Endothelial cell of umbilical vein (primary cell): Measurements from ENCODE around the gene APP. TPM values are rescaled to one million over a fixed set of nuclear protein-coding genes. Genes with fewer than 3 reads are reported as not detected.

Experiments
- BruUV-seq: library from RNA; stranded (reverse); fragments of 400-500 nt; replicated peaks from 2 replicates; lab custom pipeline; 2021; lab: Mats Ljungman, UMichigan
- CTCF ChIA-PET: fragments of 300-600, 350-600 bp; sonication (Branson Sonifier 250); formaldehyde crosslinking; loops from one replicate; lab custom pipeline; 2021; ENCODE audit warnings: antibody characterized with exemption, inconsistent platforms; lab: Charles Lee
- POLR2A ChIA-PET: fragments of 300-600, 350-600 bp; sonication (Branson Sonifier 250); formaldehyde crosslinking; loops from one replicate; lab custom pipeline; 2021; ENCODE audit warnings: antibody characterized with exemption, inconsistent platforms; lab: Charles Lee
- DNase-seq: peaks from one replicate; pipeline ENCODE4 v3.0.0-alpha.2; 2011; ENCODE audit warnings: low read depth, low spot score
- FAIRE-seq: peaks from 2 replicates; lab custom pipeline; 2011; peaks lifted over from hg19 to GRCh38; lab: Jason Lieb, UNC
- H2AFZ ChIP-seq: 2 replicates; pipeline ENCODE4 v1.6.0; 2012; ENCODE audit warnings: low read depth, low read length, control low read depth, inconsistent platforms
- H3K27ac ChIP-seq: 2 replicates; pipeline ENCODE4 v1.5.1; 2011; ENCODE audit warnings: low read depth, mild to moderate bottlenecking, control low read depth, low read length, moderate library complexity; ENCODE audit not compliant: insufficient read depth
- H3K27me3 ChIP-seq, 2 experiments: 2 replicates each; pipeline versions ENCODE4 v1.6.0 to v1.6.1; 2011; ENCODE audit warnings: low read length in 2 of 2, mixed read lengths in 1 of 2; ENCODE audit not compliant: control insufficient read depth in 2 of 2, insufficient read depth in 2 of 2
- H3K36me3 ChIP-seq, 2 experiments: 2 replicates in 1 of 2; 3 replicates in 1 of 2; pipeline ENCODE4 v1.5.1; 2011; ENCODE audit warnings: low read length in 2 of 2, mild to moderate bottlenecking in 1 of 2, moderate library complexity in 1 of 2; ENCODE audit not compliant: control insufficient read depth in 2 of 2, insufficient read depth in 2 of 2; ENCODE audit errors: extremely low read depth in 1 of 2
- H3K4me1 ChIP-seq: 3 replicates; pipeline ENCODE4 v1.5.1; 2011; ENCODE audit warnings: mild to moderate bottlenecking, low read length; ENCODE audit not compliant: control insufficient read depth, insufficient read depth; ENCODE audit errors: extremely low read depth
- H3K4me2 ChIP-seq: 2 replicates; pipeline ENCODE4 v1.6.1; 2011; ENCODE audit warnings: low read length, control low read depth, mixed read lengths; ENCODE audit not compliant: insufficient read depth
- H3K4me3 ChIP-seq, 3 experiments: fragments of 200-600 bp in 1 of 3; sonication (generic), shearing (Covaris generic) in 1 of 3; replicated peaks in 1 of 3; 2 replicates each; pipeline ENCODE4 v1.5.1; 2011 to 2016; ENCODE audit warnings: control low read depth in 3 of 3, low read length in 3 of 3, mild to moderate bottlenecking in 2 of 3, inconsistent platforms in 1 of 3, low read depth in 1 of 3, moderate library complexity in 1 of 3; ENCODE audit not compliant: insufficient read depth in 1 of 3
- H3K79me2 ChIP-seq: 2 replicates; pipeline ENCODE4 v1.6.0; 2012; ENCODE audit warnings: low read length, inconsistent platforms; ENCODE audit not compliant: control insufficient read depth, insufficient read depth
- H3K9ac ChIP-seq: replicated peaks from 2 replicates; pipeline ENCODE3; 2011; ENCODE audit warnings: low read length, control low read depth; ENCODE audit not compliant: insufficient read depth; ENCODE audit errors: extremely low read depth
- H3K9me1 ChIP-seq: replicated peaks from 3 replicates; pipeline ENCODE4 v1.6.0; 2011; ENCODE audit warnings: mild to moderate bottlenecking, low read length; ENCODE audit not compliant: control insufficient read depth, insufficient read depth; ENCODE audit errors: extremely low read depth
- H3K9me3 ChIP-seq: replicated peaks from 2 replicates; pipeline ENCODE4 v1.5.1; 2012; ENCODE audit warnings: low read length, inconsistent platforms; ENCODE audit not compliant: control insufficient read depth, insufficient read depth
- H4K20me1 ChIP-seq: replicated peaks from 2 replicates; pipeline ENCODE3; 2011; ENCODE audit warnings: mild to moderate bottlenecking, low read length; ENCODE audit not compliant: control insufficient read depth, insufficient read depth; ENCODE audit errors: extremely low read depth
- CTCF ChIP-seq, 2 donors: IDR thresholded peaks; 1 replicate in 1 of 2; 2 replicates in 1 of 2; pipeline ENCODE4 v1.5.1; 2011; ENCODE audit warnings: low read length in 2 of 2, mild to moderate bottlenecking in 2 of 2, moderate library complexity in 2 of 2, control low read depth in 1 of 2, inconsistent platforms in 1 of 2, low read depth in 1 of 2; ENCODE audit not compliant: insufficient read depth in 1 of 2; ENCODE audit errors: extremely low read depth in 1 of 2
- EZH2 ChIP-seq: IDR thresholded peaks from 2 replicates; pipeline ENCODE4 v1.6.1; 2012; ENCODE audit warnings: borderline replicate concordance, low read depth, mild to moderate bottlenecking, moderate library complexity, low read length, inconsistent platforms; ENCODE audit not compliant: severe bottlenecking
- FOS ChIP-seq: IDR thresholded peaks from 2 replicates; pipeline ENCODE4 v1.6.1; 2011; ENCODE audit warnings: mild to moderate bottlenecking, low read length, moderate library complexity, borderline replicate concordance; ENCODE audit not compliant: insufficient read depth
- GATA2 ChIP-seq: IDR thresholded peaks from 2 replicates; pipeline ENCODE4 v1.7.0; 2011; ENCODE audit warnings: low read depth, mild to moderate bottlenecking, moderate library complexity, mixed read lengths, low read length; ENCODE audit not compliant: insufficient read length, insufficient read depth
- JUN ChIP-seq: IDR thresholded peaks from 2 replicates; pipeline ENCODE4 v1.6.1; 2011; ENCODE audit warnings: borderline replicate concordance, low read depth; ENCODE audit not compliant: insufficient read length, insufficient read depth
- MAX ChIP-seq: IDR thresholded peaks from 2 replicates; pipeline ENCODE4 v1.6.1; 2011; ENCODE audit not compliant: insufficient read depth, insufficient read length
- MYC ChIP-seq: IDR thresholded peaks from one replicate; pipeline ENCODE4 v1.6.1; 2011; ENCODE audit warnings: mild to moderate bottlenecking, low read depth, low read length
- POLR2A ChIP-seq: IDR thresholded peaks from 2 replicates; pipeline ENCODE4 v1.6.1; 2012; ENCODE audit warnings: low read depth, mild to moderate bottlenecking, control low read depth, low read length
- POLR2AphosphoS5 ChIP-seq: IDR thresholded peaks from 2 replicates; pipeline ENCODE4 v1.6.1; 2012; ENCODE audit warnings: low read depth, mild to moderate bottlenecking, control low read depth, low read length, moderate library complexity; ENCODE audit not compliant: insufficient read depth
- dilution Hi-C: fragments of 300-500 bp; cut with MboI; formaldehyde crosslinking; loops from one replicate; pipeline ENCODE4 v1.15.0; 2019; ENCODE audit warnings: low sequenced_read_pairs; ENCODE audit not compliant: extremely low pct_ligation_motif_present
- intact Hi-C: fragments of 100-400 bp; cut with micrococcal nuclease; formaldehyde crosslinking; loops from one replicate; pipeline ENCODE4 v1.10.0; 2022
- polyA plus RNA-seq, 4 experiments: library from polyadenylated mRNA; depleted of rRNA in 3 of 4; stranded (reverse) in 3 of 4; unstranded in 1 of 4; fragments of >200 nt; gene quantifications; 2 replicates each; pipeline versions ENCODE4 v1.2.1 to v1.2.3, GENCODE V29; 2011 to 2012; ENCODE audit warnings: missing spikeins in 1 of 4
- total RNA-seq: library from RNA; stranded (reverse); gene quantifications from 2 replicates; pipeline ENCODE4 v1.2.3, GENCODE V29; 2021

Gene APP
- total and polyA plus RNA-seq, 2 donors (not counting 3 experiments of a cell fraction or from before 2014, with no cell fraction given), result 914 to 928 TPM

- Histone ChIP-seq H3K27me3 (no peaks in the 10 kb centered on the region), H3K4me2 (no peak overlapping the region), H3K36me3 (peaks cover 11 to 13% of the 10 kb centered on the region in 2 experiments), H3K9me1 (no peaks in the 10 kb centered on the region), H3K4me3 (no peak overlapping the region), H3K27ac (no peak overlapping the region), H3K9ac (no peak overlapping the region), H4K20me1 (no peaks in the 10 kb centered on the region), H3K9me3 (no peaks in the 10 kb centered on the region), H2AFZ (no peak overlapping the region), H3K79me2 (peaks cover 7% of the 10 kb centered on the region), H3K4me1 (peaks cover 26% of the 10 kb centered on the region)
- intact Hi-C loops, result no loop called here
- CTCF ChIA-PET, result interaction anchor here (0.5 to 1.8 kb wide), 4 partner anchors 9 to 279 kb away, joined by 3 to 5 read pairs (median 3); no protein-coding TSS in a partner anchor
- POLR2A ChIA-PET, result no interaction called here
- TF ChIP-seq POLR2AphosphoS5 (no peak), MAX (no peak), CTCF (IDR thresholded peaks at IDR 0.05; ENCODE audit: extremely low read depth in 1 of 2, insufficient read depth in 1 of 2, low read depth in 1 of 2, low read length in 2 of 2) (no peak), POLR2A (no peak), GATA2 (no peak), MYC (no peak), EZH2 (no peak), JUN (no peak), FOS (no peak)
- no TSS peak for BruUV-seq
- DNase-seq (no peak), FAIRE-seq (no peak)
- dilution Hi-C loops, result loop anchor here (25.0 kb wide), 1 partner anchor 272 kb away; the partner anchor contains the start of gene APP
Measured at GRCh38 chr21:25890001-25890400, 280.6 kb downstream of the APP start.
